GM13977 (cell line): ENCODE results near the gene HSPA1A.
A peak's percentile ranks its signal among the peaks of the same experiment; 100 is the strongest.
"Not testable (repeated sequence)": the region's sequence is repeated elsewhere in the genome, so short reads cannot be mapped to it uniquely, and the experiment has no call there.

Source experiments
- DNase-seq: peaks from one replicate; pipeline ENCODE4 v3.0.0; 2012; ENCODE audit warnings: low spot score
- in situ Hi-C: fragments of 300-500 bp; cut with MboI; formaldehyde crosslinking; loops from one replicate; pipeline ENCODE4 v1.12.0; 2022; ENCODE audit warnings: low sequenced_read_pairs, low pct_unique_long_range_greater_than_20kb, mixed read lengths, inconsistent platforms; ENCODE audit not compliant: unreplicated experiment
- TF ChIP-seq, protein P1 (sequence below): IDR thresholded peaks from 2 replicates; pipeline ENCODE4 v1.5.1; 2012; ENCODE audit warnings: mild to moderate bottlenecking, control low read depth; ENCODE audit not compliant: insufficient read depth; ENCODE audit errors: extremely low read depth, missing control alignments

The HSPA1A gene

DNA sequence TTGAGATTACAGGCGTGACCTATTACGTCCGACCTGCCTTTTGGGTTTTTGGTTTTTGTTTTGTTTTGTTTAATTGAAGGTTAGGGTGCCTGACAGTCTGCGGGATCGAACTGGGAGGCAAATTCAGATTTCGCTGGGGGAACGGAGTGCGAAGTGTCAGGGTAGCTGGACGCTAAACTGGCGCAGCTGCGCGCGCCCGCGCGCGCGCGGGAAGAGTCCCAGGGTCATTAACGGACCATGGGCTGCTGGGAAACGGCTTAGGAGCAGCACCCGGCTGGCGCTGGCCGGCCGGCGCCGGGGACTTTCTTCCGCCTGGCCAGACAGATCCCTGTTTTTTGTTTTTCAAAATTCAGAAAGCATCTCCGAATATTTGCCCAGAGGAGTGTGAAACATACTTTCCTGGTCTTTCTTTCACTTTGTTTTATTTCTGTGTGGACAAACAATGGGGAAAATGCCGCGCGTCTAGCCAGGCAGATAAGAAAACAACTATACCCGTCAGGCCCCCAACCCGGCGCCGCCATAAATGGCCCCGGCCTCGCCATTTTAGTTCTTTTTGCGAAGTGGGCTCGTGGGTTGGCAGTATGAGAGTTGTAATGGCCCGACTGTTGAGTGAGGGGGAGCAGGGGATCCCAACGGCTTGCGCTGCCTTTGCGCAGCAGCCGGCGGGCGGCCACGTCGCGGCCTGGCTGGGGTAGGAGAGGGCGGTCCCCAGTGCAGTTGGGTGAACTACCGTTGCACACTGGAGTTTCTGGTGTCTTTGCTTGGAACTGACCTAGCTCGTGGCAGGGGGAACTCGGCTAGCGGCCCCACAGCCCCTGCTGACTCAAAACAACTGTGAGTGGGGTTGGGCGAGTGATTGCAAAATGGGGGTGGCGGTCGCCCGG lies 19.3 kb downstream of the HSPA1A start:
- DNase-seq = peak; percentile 87
- TF ChIP-seq, protein P1, sequence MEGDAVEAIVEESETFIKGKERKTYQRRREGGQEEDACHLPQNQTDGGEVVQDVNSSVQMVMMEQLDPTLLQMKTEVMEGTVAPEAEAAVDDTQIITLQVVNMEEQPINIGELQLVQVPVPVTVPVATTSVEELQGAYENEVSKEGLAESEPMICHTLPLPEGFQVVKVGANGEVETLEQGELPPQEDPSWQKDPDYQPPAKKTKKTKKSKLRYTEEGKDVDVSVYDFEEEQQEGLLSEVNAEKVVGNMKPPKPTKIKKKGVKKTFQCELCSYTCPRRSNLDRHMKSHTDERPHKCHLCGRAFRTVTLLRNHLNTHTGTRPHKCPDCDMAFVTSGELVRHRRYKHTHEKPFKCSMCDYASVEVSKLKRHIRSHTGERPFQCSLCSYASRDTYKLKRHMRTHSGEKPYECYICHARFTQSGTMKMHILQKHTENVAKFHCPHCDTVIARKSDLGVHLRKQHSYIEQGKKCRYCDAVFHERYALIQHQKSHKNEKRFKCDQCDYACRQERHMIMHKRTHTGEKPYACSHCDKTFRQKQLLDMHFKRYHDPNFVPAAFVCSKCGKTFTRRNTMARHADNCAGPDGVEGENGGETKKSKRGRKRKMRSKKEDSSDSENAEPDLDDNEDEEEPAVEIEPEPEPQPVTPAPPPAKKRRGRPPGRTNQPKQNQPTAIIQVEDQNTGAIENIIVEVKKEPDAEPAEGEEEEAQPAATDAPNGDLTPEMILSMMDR = no peak
- in situ Hi-C loops = loop anchor here (5.0 kb wide), 1 partner anchor 152 kb away; the partner anchor contains the start of gene LY6G5C

DNA sequence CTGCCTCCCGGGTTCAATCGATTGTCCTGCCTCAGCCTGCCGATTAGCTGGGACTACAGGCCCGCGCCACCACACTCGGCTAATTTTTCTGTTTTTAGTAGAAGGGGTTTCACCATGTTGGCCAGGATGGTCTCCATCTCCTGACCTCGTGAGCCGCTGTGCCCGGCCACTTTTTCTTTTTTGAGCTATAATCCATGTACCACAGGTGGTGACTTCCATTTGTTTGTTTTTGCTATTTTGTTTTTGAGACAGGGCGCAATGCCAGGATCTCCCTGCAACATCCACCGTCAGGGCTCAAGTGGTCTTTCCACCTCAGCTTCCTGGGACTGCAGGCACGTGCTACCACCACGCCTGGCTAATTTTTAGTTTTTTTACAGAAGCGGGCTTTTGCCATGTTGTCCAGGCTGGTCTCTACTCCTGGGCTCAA lies 20.7 kb downstream of the HSPA1A start:
- no peak for DNase-seq
- TF ChIP-seq, protein P1 = no peak
- in situ Hi-C loops = no loop called here

DNA sequence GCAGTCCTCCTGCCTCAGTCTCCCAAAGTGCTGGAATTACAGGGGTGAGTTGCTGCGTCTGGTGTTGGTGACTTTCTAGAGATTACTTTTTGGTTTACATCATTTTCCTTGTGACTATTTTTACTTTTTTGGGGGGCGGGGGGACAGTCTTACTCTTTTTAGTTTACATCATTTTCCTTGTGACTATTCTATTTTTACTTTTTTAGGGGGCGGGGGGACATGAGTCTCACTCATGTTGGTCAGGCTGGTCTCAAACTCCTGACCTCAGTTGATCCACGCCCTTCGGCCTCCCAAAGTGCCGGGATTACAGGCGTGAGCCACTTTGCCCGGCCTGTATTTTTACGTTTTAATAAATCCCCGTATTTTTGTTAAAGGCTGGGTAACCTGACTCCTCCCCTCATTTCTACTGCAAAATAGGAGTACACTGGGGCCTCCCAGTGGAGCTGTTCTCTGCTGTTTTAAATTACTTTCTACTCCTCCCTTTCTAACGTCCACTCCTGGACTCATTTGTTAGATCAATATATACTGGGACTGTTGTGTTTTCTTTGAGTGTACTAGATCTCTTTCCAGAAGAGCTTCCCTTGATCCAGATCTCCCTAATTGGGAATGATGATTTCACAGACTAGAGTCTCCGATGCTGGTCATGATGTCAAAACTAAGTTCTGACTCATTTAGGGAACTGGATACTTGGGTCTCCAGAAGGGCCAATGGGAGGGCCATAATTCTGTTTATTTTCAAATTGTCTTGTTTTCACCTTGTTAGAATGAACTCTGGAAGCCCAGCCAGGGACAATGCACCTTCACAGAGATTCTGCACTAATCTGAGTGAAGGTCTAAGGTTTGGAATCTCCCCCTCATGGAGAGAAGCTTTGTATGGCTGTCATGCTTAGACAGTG lies 21.4 kb downstream of the HSPA1A start:
- TF ChIP-seq, protein P1 = no peak
- DNase-seq = no peak
- in situ Hi-C loops = no loop called here

DNA sequence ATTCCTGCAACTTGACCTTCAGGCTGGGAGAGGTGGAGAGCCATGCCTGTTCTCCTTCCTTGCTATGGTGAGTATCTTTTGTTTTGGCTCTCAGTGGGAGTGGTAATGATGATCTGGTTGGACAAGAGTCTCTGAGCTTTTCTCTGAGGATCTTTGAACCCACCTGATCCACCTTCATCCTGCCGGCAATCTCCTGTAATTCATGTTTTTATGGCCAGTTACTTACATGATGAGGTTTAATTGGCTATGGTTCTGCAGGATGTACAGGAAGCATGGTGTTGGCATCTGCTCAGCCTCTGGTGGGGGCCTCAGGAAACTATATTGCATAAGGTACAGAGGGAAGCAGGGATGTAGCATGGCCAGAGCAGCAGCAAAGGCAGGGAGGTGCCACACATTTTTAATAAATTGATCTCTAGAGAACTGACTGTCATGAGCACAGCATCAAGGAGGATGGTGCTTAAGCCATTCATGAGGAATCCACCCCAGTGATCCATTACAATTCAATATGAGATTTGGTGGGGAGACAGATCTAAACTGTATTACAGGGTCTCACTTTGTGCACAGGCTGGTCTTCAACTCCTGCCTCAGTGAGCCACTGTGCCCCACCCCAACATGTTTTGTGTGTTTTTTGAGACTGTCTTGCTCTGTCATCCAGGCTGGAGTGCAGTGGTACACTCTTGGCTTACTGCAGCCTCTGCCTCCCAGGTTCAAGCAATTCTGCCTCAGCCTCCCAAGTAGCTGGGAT lies 22.2 kb downstream of the HSPA1A start:
- in situ Hi-C loops = no loop called here
- TF ChIP-seq, protein P1 = no peak

DNA sequence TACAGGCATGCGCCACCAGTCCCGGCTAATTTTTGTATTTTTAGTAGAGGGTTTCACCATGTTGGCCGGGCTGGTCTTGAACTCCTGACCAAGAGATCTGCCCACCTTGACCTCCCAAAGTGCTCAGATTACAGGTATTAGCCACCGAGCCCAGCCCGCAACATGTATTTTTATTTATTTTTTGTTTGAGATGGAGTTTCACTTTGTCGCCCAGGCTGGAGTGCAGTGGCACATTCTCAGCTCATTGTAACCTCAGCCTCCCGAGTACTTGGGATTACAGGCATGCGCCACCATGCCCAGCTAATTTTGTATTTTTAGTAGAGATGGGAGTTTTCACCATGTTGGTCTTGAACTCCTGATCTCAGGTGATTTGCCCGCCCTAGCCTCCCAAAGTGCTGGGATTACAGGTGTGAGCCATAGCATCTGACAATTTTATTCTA lies 22.8 kb downstream of the HSPA1A start:
- in situ Hi-C loops, DNase-seq: not testable (repeated sequence)

More for the DNA sequence above, 22.2 kb downstream of the HSPA1A start:
- DNase-seq = no peak

DNA sequence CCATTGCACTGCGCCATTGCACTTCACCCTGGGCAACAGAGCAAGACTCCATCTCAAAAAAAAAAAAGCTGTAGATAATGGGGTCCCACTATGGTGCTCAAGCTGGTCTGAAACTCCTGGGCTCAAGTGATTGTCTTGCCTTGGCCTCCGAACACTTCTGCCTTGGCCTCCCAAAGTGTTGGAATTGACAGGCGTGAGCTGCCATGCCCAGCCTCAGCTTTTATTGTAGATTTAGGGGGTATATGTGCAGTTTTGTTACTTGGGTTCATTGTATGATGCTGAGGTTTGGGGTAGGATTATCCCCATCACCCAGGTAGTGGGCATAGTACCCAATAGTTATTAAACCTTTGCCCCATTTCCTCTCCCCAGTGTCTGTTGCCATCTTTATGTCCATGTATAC lies 23.6 kb downstream of the HSPA1A start:
- TF ChIP-seq, protein P1 = no peak
- no peak for DNase-seq
- in situ Hi-C loops = no loop called here

DNA sequence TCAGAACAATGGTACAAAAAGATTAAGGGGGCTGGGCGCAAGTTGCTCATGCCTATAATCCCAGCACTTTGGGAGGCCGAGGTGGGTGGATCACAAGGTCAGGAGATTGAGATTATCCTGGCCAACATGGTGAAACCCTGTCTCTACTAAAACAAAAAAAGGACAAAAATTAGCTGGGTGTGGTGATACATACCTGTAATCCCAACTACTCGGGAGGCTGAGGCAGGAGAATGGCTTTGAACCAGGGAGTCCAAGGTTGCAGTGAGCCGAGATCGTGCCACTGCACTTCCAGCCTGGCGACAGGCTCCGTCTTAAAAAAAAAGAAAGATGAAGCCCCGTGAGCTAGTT lies 24.4 kb downstream of the HSPA1A start:
- in situ Hi-C loops, DNase-seq: not testable (repeated sequence)
